ENCODE data around the gene IL9.

Gene IL9

GRCh38 chr5:135891268-135891667 lies 4.4 kb downstream of the IL9 start:
- Histone ChIP-seq H3K9me3 (ENCODE audit: control insufficient read depth, low read length) (no peaks in the 10 kb centered on the region), H3K36me3 (ENCODE audit: control insufficient read depth, insufficient read depth, low read length) (no peaks in the 10 kb centered on the region), H3K4me1 (ENCODE audit: control insufficient read depth, insufficient read depth, low read length, poor library complexity, severe bottlenecking) (peaks cover 3% of the 10 kb centered on the region), H3K27ac (ENCODE audit: low read depth, low read length, severe bottlenecking) (no peak overlapping the region), H3K4me3 (ENCODE audit: extremely low read depth, insufficient read depth, low read length, poor library complexity, severe bottlenecking) (no peak overlapping the region)
- WGBS, 2 experiments (ENCODE audit: insufficient coverage in 2 of 2) = 100% methylated on average over 1 to 2 of the region's 2 CpGs

GRCh38 chr5:135890867-135891266 lies 4.8 kb downstream of the IL9 start:
- H3K36me3 ChIP-seq (ENCODE audit: control insufficient read depth, insufficient read depth, low read length) = no peaks in the 10 kb centered on the region
- no peaks in the 10 kb centered on the region for H3K9me3 ChIP-seq (ENCODE audit: control insufficient read depth, low read length)
- WGBS, 2 experiments (ENCODE audit: insufficient coverage in 2 of 2) = 96 to 98% methylated on average over 4 of the region's 5 CpGs
- peaks cover 3% of the 10 kb centered on the region for H3K4me1 ChIP-seq (ENCODE audit: control insufficient read depth, insufficient read depth, low read length, poor library complexity, severe bottlenecking)
- H3K27ac ChIP-seq (ENCODE audit: low read depth, low read length, severe bottlenecking) = no peak overlapping the region
- no peak overlapping the region for H3K4me3 ChIP-seq (ENCODE audit: extremely low read depth, insufficient read depth, low read length, poor library complexity, severe bottlenecking)

GRCh38 chr5:135890296-135890695 lies 5.3 kb downstream of the IL9 start:
- no peak overlapping the region for H3K4me3 ChIP-seq (ENCODE audit: extremely low read depth, insufficient read depth, low read length, poor library complexity, severe bottlenecking)
- no CpG with 5 or more reads among the region's 2 CpGs for WGBS, 2 experiments (ENCODE audit: insufficient coverage in 2 of 2)
- no peaks in the 10 kb centered on the region for H3K9me3 ChIP-seq (ENCODE audit: control insufficient read depth, low read length)

GRCh38 chr5:135887881-135888614 lies 7.6 kb downstream of the IL9 start:
- 43 to 48% methylated on average over 6 to 11 of the region's 13 CpGs for WGBS, 2 experiments (ENCODE audit: insufficient coverage in 2 of 2)
- no peaks in the 10 kb centered on the region for H3K4me1 ChIP-seq (ENCODE audit: control insufficient read depth, insufficient read depth, low read length, poor library complexity, severe bottlenecking)
- H3K27ac ChIP-seq (ENCODE audit: low read depth, low read length, severe bottlenecking) = no peak overlapping the region
- no peaks in the 10 kb centered on the region for H3K36me3 ChIP-seq (ENCODE audit: control insufficient read depth, insufficient read depth, low read length)
- H3K4me3 ChIP-seq (ENCODE audit: extremely low read depth, insufficient read depth, low read length, poor library complexity, severe bottlenecking) = no peak overlapping the region
- H3K9me3 ChIP-seq (ENCODE audit: control insufficient read depth, low read length) = no peaks in the 10 kb centered on the region

More at GRCh38 chr5:135890296-135890695, 5.3 kb downstream of the IL9 start:
- H3K27ac ChIP-seq (ENCODE audit: low read depth, low read length, severe bottlenecking) = no peak overlapping the region
- peaks cover 3% of the 10 kb centered on the region for H3K4me1 ChIP-seq (ENCODE audit: control insufficient read depth, insufficient read depth, low read length, poor library complexity, severe bottlenecking)
- no peaks in the 10 kb centered on the region for H3K36me3 ChIP-seq (ENCODE audit: control insufficient read depth, insufficient read depth, low read length)

GRCh38 chr5:135887447-135887864 lies 8.2 kb downstream of the IL9 start:
- 5 to 10% methylated on average over 7 of the region's 8 CpGs for WGBS, 2 experiments (ENCODE audit: insufficient coverage in 2 of 2)
- Histone ChIP-seq H3K4me1 (ENCODE audit: control insufficient read depth, insufficient read depth, low read length, poor library complexity, severe bottlenecking) (no peaks in the 10 kb centered on the region), H3K4me3 (ENCODE audit: extremely low read depth, insufficient read depth, low read length, poor library complexity, severe bottlenecking) (no peak overlapping the region), H3K9me3 (ENCODE audit: control insufficient read depth, low read length) (no peaks in the 10 kb centered on the region), H3K36me3 (ENCODE audit: control insufficient read depth, insufficient read depth, low read length) (no peaks in the 10 kb centered on the region), H3K27ac (ENCODE audit: low read depth, low read length, severe bottlenecking) (no peak overlapping the region)

GRCh38 chr5:135886136-135886535 lies 9.5 kb downstream of the IL9 start:
- H3K4me1 ChIP-seq (ENCODE audit: control insufficient read depth, insufficient read depth, low read length, poor library complexity, severe bottlenecking) = no peaks in the 10 kb centered on the region
- H3K9me3 ChIP-seq (ENCODE audit: control insufficient read depth, low read length) = no peaks in the 10 kb centered on the region
- H3K36me3 ChIP-seq (ENCODE audit: control insufficient read depth, insufficient read depth, low read length) = no peaks in the 10 kb centered on the region
- H3K27ac ChIP-seq (ENCODE audit: low read depth, low read length, severe bottlenecking) = no peak overlapping the region
- 21 to 48% methylated on average over 2 to 3 of the region's 4 CpGs for WGBS, 2 experiments (ENCODE audit: insufficient coverage in 2 of 2)
- H3K4me3 ChIP-seq (ENCODE audit: extremely low read depth, insufficient read depth, low read length, poor library complexity, severe bottlenecking) = no peak overlapping the region

GRCh38 chr5:135885031-135885430 lies 10.6 kb downstream of the IL9 start:
- Histone ChIP-seq H3K9me3 (ENCODE audit: control insufficient read depth, low read length) (no peaks in the 10 kb centered on the region), H3K36me3 (ENCODE audit: control insufficient read depth, insufficient read depth, low read length) (no peaks in the 10 kb centered on the region), H3K4me3 (ENCODE audit: extremely low read depth, insufficient read depth, low read length, poor library complexity, severe bottlenecking) (no peak overlapping the region), H3K27ac (ENCODE audit: low read depth, low read length, severe bottlenecking) (no peak overlapping the region), H3K4me1 (ENCODE audit: control insufficient read depth, insufficient read depth, low read length, poor library complexity, severe bottlenecking) (peaks cover 5% of the 10 kb centered on the region)
- 95% methylated on average over 3 of the region's 3 CpGs for WGBS, 2 experiments (ENCODE audit: insufficient coverage in 2 of 2)

GRCh38 chr5:135883441-135883840 lies 12.2 kb downstream of the IL9 start:
- no peak overlapping the region for H3K27ac ChIP-seq (ENCODE audit: low read depth, low read length, severe bottlenecking)
- H3K36me3 ChIP-seq (ENCODE audit: control insufficient read depth, insufficient read depth, low read length) = no peaks in the 10 kb centered on the region
- no peak overlapping the region for H3K4me3 ChIP-seq (ENCODE audit: extremely low read depth, insufficient read depth, low read length, poor library complexity, severe bottlenecking)
- no peaks in the 10 kb centered on the region for H3K9me3 ChIP-seq (ENCODE audit: control insufficient read depth, low read length)
- 50% methylated on average over 1 of the region's 4 CpGs; no CpG with 5 or more reads in 1 of the 2 experiments for WGBS, 2 experiments (ENCODE audit: insufficient coverage in 2 of 2)
- H3K4me1 ChIP-seq (ENCODE audit: control insufficient read depth, insufficient read depth, low read length, poor library complexity, severe bottlenecking) = peaks cover 5% of the 10 kb centered on the region

- no peak overlapping the region for H3K27ac ChIP-seq (ENCODE audit: low read depth, low read length, severe bottlenecking)
- WGBS, 2 experiments (ENCODE audit: insufficient coverage in 2 of 2) = 89 to 100% methylated on average over 2 to 3 of the region's 3 CpGs
These were observed 12.6 kb downstream of the IL9 start for GRCh38 chr5:135883026-135883425.

GRCh38 chr5:135881819-135882218 lies 13.8 kb downstream of the IL9 start:
- 75 to 85% methylated on average over 3 of the region's 3 CpGs for WGBS, 2 experiments (ENCODE audit: insufficient coverage in 2 of 2)
- Histone ChIP-seq H3K9me3 (ENCODE audit: control insufficient read depth, low read length) (no peaks in the 10 kb centered on the region), H3K36me3 (ENCODE audit: control insufficient read depth, insufficient read depth, low read length) (no peaks in the 10 kb centered on the region)

More at GRCh38 chr5:135883026-135883425, 12.6 kb downstream of the IL9 start:
- peaks cover 9% of the 10 kb centered on the region for H3K4me1 ChIP-seq (ENCODE audit: control insufficient read depth, insufficient read depth, low read length, poor library complexity, severe bottlenecking)
- H3K9me3 ChIP-seq (ENCODE audit: control insufficient read depth, low read length) = no peaks in the 10 kb centered on the region
- no peak overlapping the region for H3K4me3 ChIP-seq (ENCODE audit: extremely low read depth, insufficient read depth, low read length, poor library complexity, severe bottlenecking)
- H3K36me3 ChIP-seq (ENCODE audit: control insufficient read depth, insufficient read depth, low read length) = no peaks in the 10 kb centered on the region

GRCh38 chr5:135881244-135881643 lies 14.4 kb downstream of the IL9 start:
- 80 to 100% methylated on average over 2 to 4 of the region's 4 CpGs for WGBS, 2 experiments (ENCODE audit: insufficient coverage in 2 of 2)

More at GRCh38 chr5:135881819-135882218, 13.8 kb downstream of the IL9 start:
- Histone ChIP-seq H3K4me1 (ENCODE audit: control insufficient read depth, insufficient read depth, low read length, poor library complexity, severe bottlenecking) (peaks cover 13% of the 10 kb centered on the region), H3K4me3 (ENCODE audit: extremely low read depth, insufficient read depth, low read length, poor library complexity, severe bottlenecking) (no peak overlapping the region), H3K27ac (ENCODE audit: low read depth, low read length, severe bottlenecking) (no peak overlapping the region)

More at GRCh38 chr5:135881244-135881643, 14.4 kb downstream of the IL9 start:
- Histone ChIP-seq H3K9me3 (ENCODE audit: control insufficient read depth, low read length) (no peaks in the 10 kb centered on the region), H3K27ac (ENCODE audit: low read depth, low read length, severe bottlenecking) (no peak overlapping the region), H3K36me3 (ENCODE audit: control insufficient read depth, insufficient read depth, low read length) (no peaks in the 10 kb centered on the region), H3K4me1 (ENCODE audit: control insufficient read depth, insufficient read depth, low read length, poor library complexity, severe bottlenecking) (peaks cover 13% of the 10 kb centered on the region), H3K4me3 (ENCODE audit: extremely low read depth, insufficient read depth, low read length, poor library complexity, severe bottlenecking) (no peak overlapping the region)
